ENCODE measurements around the gene GPR42. TPM values are rescaled to one million over a fixed set of nuclear protein-coding genes. Genes with fewer than 3 reads are reported as not detected.

Gene GPR42
- total and polyA plus RNA-seq, 10 of the 15 experiments (the other 5 are each of a cell fraction or from before 2014, with no cell fraction given) = 0.13 TPM; not detected in 9

- TF ChIP-seq, protein P1, sequence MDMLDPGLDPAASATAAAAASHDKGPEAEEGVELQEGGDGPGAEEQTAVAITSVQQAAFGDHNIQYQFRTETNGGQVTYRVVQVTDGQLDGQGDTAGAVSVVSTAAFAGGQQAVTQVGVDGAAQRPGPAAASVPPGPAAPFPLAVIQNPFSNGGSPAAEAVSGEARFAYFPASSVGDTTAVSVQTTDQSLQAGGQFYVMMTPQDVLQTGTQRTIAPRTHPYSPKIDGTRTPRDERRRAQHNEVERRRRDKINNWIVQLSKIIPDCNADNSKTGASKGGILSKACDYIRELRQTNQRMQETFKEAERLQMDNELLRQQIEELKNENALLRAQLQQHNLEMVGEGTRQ (IDR thresholded peaks at IDR 0.05; ENCODE audit: borderline replicate concordance, low read depth, low read length) = no peak
- TF ChIP-seq, protein P2, sequence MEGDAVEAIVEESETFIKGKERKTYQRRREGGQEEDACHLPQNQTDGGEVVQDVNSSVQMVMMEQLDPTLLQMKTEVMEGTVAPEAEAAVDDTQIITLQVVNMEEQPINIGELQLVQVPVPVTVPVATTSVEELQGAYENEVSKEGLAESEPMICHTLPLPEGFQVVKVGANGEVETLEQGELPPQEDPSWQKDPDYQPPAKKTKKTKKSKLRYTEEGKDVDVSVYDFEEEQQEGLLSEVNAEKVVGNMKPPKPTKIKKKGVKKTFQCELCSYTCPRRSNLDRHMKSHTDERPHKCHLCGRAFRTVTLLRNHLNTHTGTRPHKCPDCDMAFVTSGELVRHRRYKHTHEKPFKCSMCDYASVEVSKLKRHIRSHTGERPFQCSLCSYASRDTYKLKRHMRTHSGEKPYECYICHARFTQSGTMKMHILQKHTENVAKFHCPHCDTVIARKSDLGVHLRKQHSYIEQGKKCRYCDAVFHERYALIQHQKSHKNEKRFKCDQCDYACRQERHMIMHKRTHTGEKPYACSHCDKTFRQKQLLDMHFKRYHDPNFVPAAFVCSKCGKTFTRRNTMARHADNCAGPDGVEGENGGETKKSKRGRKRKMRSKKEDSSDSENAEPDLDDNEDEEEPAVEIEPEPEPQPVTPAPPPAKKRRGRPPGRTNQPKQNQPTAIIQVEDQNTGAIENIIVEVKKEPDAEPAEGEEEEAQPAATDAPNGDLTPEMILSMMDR (IDR thresholded peaks at IDR 0.05 in 2 of 3, conservative IDR thresholded peaks at IDR 0.05 in 1 of 3; ENCODE audit: control insufficient read depth in 2 of 3, extremely low read depth in 1 of 3, insufficient read depth in 1 of 3, low read depth in 3 of 3, low read length in 3 of 3) = no peak
- TF ChIP-seq MYB (IDR thresholded peaks at IDR 0.05; ENCODE audit: borderline replicate concordance, low read depth, low read length) (no peak), EP300 (IDR thresholded peaks at IDR 0.05; ENCODE audit: borderline replicate concordance in 1 of 2, control insufficient read depth in 1 of 2, low read depth in 2 of 2, low read length in 2 of 2) (peak; percentile 54 to 68; a peak in 2 of 4 replicates), DPF2 (IDR thresholded peaks at IDR 0.05) (peak; percentile 87), TCF7 (IDR thresholded peaks at IDR 0.05; ENCODE audit: borderline replicate concordance) (no peak), GATAD2B (conservative IDR thresholded peaks at IDR 0.05; ENCODE audit: low read depth) (peak; percentile 69; the same call in 1 of the 2 replicates), NFIC (IDR thresholded peaks at IDR 0.05; ENCODE audit: low read depth, low read length) (no peak), ZBED1 (IDR thresholded peaks at IDR 0.05; ENCODE audit: borderline replicate concordance) (no peak), HDAC6 (IDR thresholded peaks at IDR 0.05; ENCODE audit: unreplicated experiment) (no peak), CUX1 (IDR thresholded peaks at IDR 0.05; ENCODE audit: insufficient replicate concordance, low read depth, low read length) (no peak), NR2C1 (IDR thresholded peaks at IDR 0.05) (0 out of 2 replicates have a peak, but pooled peaks have one; percentile 7), ETV6 (conservative IDR thresholded peaks at IDR 0.05 in 1 of 2, IDR thresholded peaks at IDR 0.05 in 1 of 2; ENCODE audit: borderline replicate concordance in 1 of 2, low read depth in 1 of 2) (no peak), RAD51 (IDR thresholded peaks at IDR 0.05) (no peak), STAT1 (conservative IDR thresholded peaks at IDR 0.05) (no peak), ATF7 (IDR thresholded peaks at IDR 0.05; ENCODE audit: low read depth) (0 out of 2 replicates have a peak, but pooled peaks have one; percentile 37), CEBPB (IDR thresholded peaks at IDR 0.05; ENCODE audit: borderline replicate concordance in 1 of 2, low read depth in 2 of 2, low read length in 2 of 2) (no peak), BACH1 (IDR thresholded peaks at IDR 0.05; ENCODE audit: borderline replicate concordance) (no peak), CBX5 (IDR thresholded peaks at IDR 0.05; ENCODE audit: low read depth) (no peak), NBN (IDR thresholded peaks at IDR 0.05) (peak; percentile 77), IKZF2 (IDR thresholded peaks at IDR 0.05) (peak; percentile 87 to 93), NFXL1 (IDR thresholded peaks at IDR 0.05; ENCODE audit: borderline replicate concordance) (no peak)
These were observed 37.7 kb downstream of the GPR42 start (continued) for GRCh38 chr19:35408284-35409171.

Data from GM12878 (cell line).